H9 (cell line): ENCODE results near the gene NLRP12. TPM values are rescaled to one million over a fixed set of nuclear protein-coding genes. Genes with fewer than 3 reads are reported as not detected.
"Not testable (repeated sequence)": the region's sequence is repeated elsewhere in the genome, so short reads cannot be mapped to it uniquely, and the experiment has no call there.

Source experiments
- DNase-seq: peaks from one replicate; pipeline ENCODE4 v3.0.0-alpha.2; 2017
- H2AFZ ChIP-seq: one replicate; pipeline ENCODE4 v1.6.1; 2013; ENCODE audit warnings: mild to moderate bottlenecking, low read length, control low read depth, moderate library complexity
- H2AK5ac ChIP-seq: 2 replicates; pipeline ENCODE4 v1.6.1; 2013; ENCODE audit warnings: low read length, control low read depth, mixed read lengths; ENCODE audit not compliant: insufficient read length
- H2BK120ac ChIP-seq: one replicate; pipeline ENCODE4 v1.6.1; 2013; ENCODE audit warnings: low read depth, mild to moderate bottlenecking, low read length, control low read depth, inconsistent platforms; ENCODE audit not compliant: poor library complexity, severe bottlenecking
- H2BK12ac ChIP-seq: 2 replicates; pipeline ENCODE4 v1.6.1; 2013; ENCODE audit warnings: low read length, control low read depth, mixed read lengths, low read depth; ENCODE audit not compliant: insufficient read length
- H2BK15ac ChIP-seq: 2 replicates; pipeline ENCODE4 v1.6.1; 2013; ENCODE audit warnings: low read depth, low read length, control low read depth
- H2BK20ac ChIP-seq: one replicate; pipeline ENCODE4 v1.6.1; 2013; ENCODE audit warnings: low read depth, mild to moderate bottlenecking, low read length, control low read depth, inconsistent platforms; ENCODE audit not compliant: poor library complexity, severe bottlenecking
- H2BK5ac ChIP-seq: 2 replicates; pipeline ENCODE4 v1.6.1; 2013; ENCODE audit warnings: low read length, control low read depth, mixed read lengths; ENCODE audit not compliant: insufficient read length
- H3K14ac ChIP-seq: 2 replicates; pipeline ENCODE4 v1.6.1; 2013; ENCODE audit warnings: low read length, control low read depth; ENCODE audit not compliant: insufficient read depth
- H3K18ac ChIP-seq: 2 replicates; pipeline ENCODE4 v1.6.1; 2013; ENCODE audit warnings: low read depth, mild to moderate bottlenecking, mixed read lengths, low read length, control low read depth; ENCODE audit not compliant: insufficient read length
- H3K23ac ChIP-seq: 2 replicates; pipeline ENCODE4 v1.6.1; 2013; ENCODE audit warnings: low read length, control low read depth, mixed read lengths, low read depth; ENCODE audit not compliant: insufficient read length
- H3K23me2 ChIP-seq: 2 replicates; pipeline ENCODE4 v1.6.1; 2013; ENCODE audit warnings: low read depth, mild to moderate bottlenecking, mixed read lengths, low read length, control low read depth; ENCODE audit not compliant: insufficient read length, poor library complexity, severe bottlenecking
- H3K27ac ChIP-seq: 2 replicates; pipeline ENCODE4 v1.5.1; 2013; ENCODE audit warnings: low read length, control low read depth, mixed read lengths, low read depth; ENCODE audit not compliant: insufficient read length
- H3K27me3 ChIP-seq: 2 replicates; pipeline ENCODE4 v1.6.1; 2013; ENCODE audit warnings: low read length, control low read depth, inconsistent platforms; ENCODE audit not compliant: insufficient read depth
- H3K4ac ChIP-seq: 2 replicates; pipeline ENCODE4 v1.6.1; 2013; ENCODE audit warnings: low read depth, mild to moderate bottlenecking, control low read depth, inconsistent platforms, low read length, moderate library complexity
- H3K4me1 ChIP-seq: 2 replicates; pipeline ENCODE4 v1.6.1; 2013; ENCODE audit warnings: low read length, control low read depth, inconsistent platforms; ENCODE audit not compliant: insufficient read depth
- H3K4me2 ChIP-seq: 2 replicates; pipeline ENCODE4 v1.6.1; 2013; ENCODE audit warnings: low read length, control low read depth, mixed read lengths; ENCODE audit not compliant: insufficient read length, insufficient read depth
- H3K56ac ChIP-seq: 2 replicates; pipeline ENCODE4 v1.6.1; 2013; ENCODE audit warnings: low read depth, mild to moderate bottlenecking, mixed read lengths, low read length, control low read depth; ENCODE audit not compliant: insufficient read length
- H3K79me1 ChIP-seq: 2 replicates; pipeline ENCODE4 v1.6.1; 2013; ENCODE audit warnings: low read depth, mild to moderate bottlenecking, moderate library complexity, low read length, control low read depth, inconsistent platforms; ENCODE audit not compliant: insufficient read depth, poor library complexity, severe bottlenecking
- H3K79me2 ChIP-seq: 2 replicates; pipeline ENCODE4 v1.6.1; 2013; ENCODE audit warnings: low read length, control low read depth, inconsistent platforms; ENCODE audit not compliant: insufficient read depth
- H3K9ac ChIP-seq: 2 replicates; pipeline ENCODE4 v1.6.1; 2013; ENCODE audit warnings: low read length, control low read depth, mixed read lengths; ENCODE audit not compliant: insufficient read length; ENCODE audit errors: extremely low read depth
- H3K9me3 ChIP-seq: one replicate; pipeline ENCODE4 v1.6.1; 2013; ENCODE audit warnings: low read depth, low read length, inconsistent platforms; ENCODE audit not compliant: control insufficient read depth
- H3T11ph ChIP-seq: one replicate; pipeline ENCODE4 v1.6.1; 2013; ENCODE audit warnings: mild to moderate bottlenecking, low read length, control low read depth, inconsistent platforms
- H4K20me1 ChIP-seq: one replicate; pipeline ENCODE4 v1.6.1; 2013; ENCODE audit not compliant: control insufficient read depth, insufficient read length, insufficient read depth
- H4K5ac ChIP-seq: 2 replicates; pipeline ENCODE4 v1.6.1; 2013; ENCODE audit warnings: low read depth, mild to moderate bottlenecking, mixed read lengths, low read length, control low read depth; ENCODE audit not compliant: insufficient read length
- H4K8ac ChIP-seq: replicated peaks from 2 replicates; pipeline ENCODE4 v1.6.1; 2013; ENCODE audit warnings: low read length, control low read depth, mixed read lengths, low read depth; ENCODE audit not compliant: insufficient read length
- H4K91ac ChIP-seq: 2 replicates; pipeline ENCODE4 v1.6.1; 2013; ENCODE audit warnings: low read depth, mild to moderate bottlenecking, moderate library complexity, mixed read lengths, low read length, control low read depth; ENCODE audit not compliant: insufficient read length
- H3K27ac Mint-ChIP-seq, 3 experiments: 2 replicates in 2 of 3; 3 replicates in 1 of 3; pipeline ENCODE4 v1.8.0; 2020 to 2021; ENCODE audit warnings: mixed read lengths in 3 of 3, mild to moderate bottlenecking in 1 of 3, moderate library complexity in 1 of 3
- H3K27me3 Mint-ChIP-seq: 2 replicates; pipeline ENCODE4 v1.8.0; 2021; ENCODE audit warnings: low read depth, mild to moderate bottlenecking, moderate library complexity, mixed read lengths
- H3K36me3 Mint-ChIP-seq, 3 experiments: 2 replicates in 2 of 3; 3 replicates in 1 of 3; pipeline ENCODE4 v1.8.0; 2020 to 2021; ENCODE audit warnings: low read depth in 3 of 3, mixed read lengths in 3 of 3; ENCODE audit not compliant: insufficient read depth in 1 of 3
- H3K4me1 Mint-ChIP-seq, 2 experiments: 2 replicates each; pipeline ENCODE4 v1.8.0; 2020; ENCODE audit warnings: mixed read lengths in 2 of 2
- H3K4me3 Mint-ChIP-seq, 2 experiments: 2 replicates in 1 of 2; 3 replicates in 1 of 2; pipeline ENCODE4 v1.8.0; 2020 to 2021; ENCODE audit warnings: mild to moderate bottlenecking in 2 of 2, mixed read lengths in 2 of 2, moderate library complexity in 1 of 2
- H3K9me3 Mint-ChIP-seq, 2 experiments: 2 replicates in 1 of 2; 3 replicates in 1 of 2; pipeline ENCODE4 v1.8.0; 2020; ENCODE audit warnings: mild to moderate bottlenecking in 2 of 2, mixed read lengths in 2 of 2, moderate library complexity in 1 of 2
- WGBS: extraction: QIAGEN DNeasy Blood & Tissue Kit; methylation state at CpG from one replicate; pipeline ENCODE4 v1.1.7; 2013; ENCODE audit warnings: missing lambda C conversion rate, low lambda C conversion rate, mixed read lengths; ENCODE audit not compliant: insufficient read length; ENCODE audit errors: extremely low coverage; 5-methylcytosine and 5-hydroxymethylcytosine counted together
- total RNA-seq: library from RNA; stranded (reverse); gene quantifications from 2 replicates; pipeline ENCODE4 v1.2.1, GENCODE V29; 2021

The NLRP12 gene
- total RNA-seq, 1 experiment from 2014 or later: 4.0 TPM

- not testable (repeated sequence) for H3K56ac ChIP-seq, H4K91ac ChIP-seq, DNase-seq, H2AK5ac ChIP-seq, H3K9me3 Mint-ChIP-seq, H3K23me2 ChIP-seq, H2BK12ac ChIP-seq, H3K9me3 ChIP-seq, H3K23ac ChIP-seq, H2BK15ac ChIP-seq, H3K79me2 ChIP-seq, H2AFZ ChIP-seq, H3K27me3 Mint-ChIP-seq, H4K8ac ChIP-seq, H3K4me1 ChIP-seq, H3K4ac ChIP-seq, H3T11ph ChIP-seq, H2BK20ac ChIP-seq, H3K79me1 ChIP-seq, H4K20me1 ChIP-seq, H3K27me3 ChIP-seq, H2BK120ac ChIP-seq
- Histone ChIP-seq H3K14ac (peak overlapping the region; percentile 65; the same call in 1 of the 2 replicates), H4K5ac (peak overlapping the region; percentile 41), H3K18ac (peak overlapping the region; percentile 64), H3K4me2 (peak overlapping the region; percentile 81), H2BK5ac (peak overlapping the region; percentile 41), H3K9ac (peak overlapping the region; percentile 95), H3K27ac (peak overlapping the region; percentile 94)
- Mint-ChIP-seq H3K27ac (peak overlapping the region; percentile 46 to 92 (median 56); a peak in 6 of 7 replicates), H3K4me1 (peaks cover 57 to 58% of the 10 kb centered on the region in 2 experiments), H3K36me3 (peaks cover 0 to 45% (median 12%) of the 10 kb centered on the region in 3 experiments; a peak in 4 of 7 replicates), H3K4me3 (peak overlapping the region; percentile 88)
- no CpG with 5 or more reads among the region's 13 CpGs for WGBS
These were observed 8.7 kb upstream of the NLRP12 start for GRCh38 chr19:53832861-53833260.
